Thyroid gland (tissue), 4 donors: ENCODE measurements around the gene TFCP2.

ENCODE experiments used
- POLR2A ChIP-seq, 2 donors: fragments of 450-650 bp; IDR thresholded peaks; one replicate each; pipeline ENCODE4 v1.6.1; 2017; ENCODE audit warnings: antibody characterized with exemption in 2 of 2, mild to moderate bottlenecking in 2 of 2, moderate library complexity in 1 of 2
- TF ChIP-seq, protein P1 (sequence below), 6 experiments: fragments of 200-600 bp in 3 of 6; fragments of 450-650 bp in 3 of 6; sonication (generic) in 3 of 6; IDR thresholded peaks; one replicate each; pipeline ENCODE4 v1.5.1; 2016 to 2019; ENCODE audit warnings: antibody characterized with exemption in 6 of 6, mild to moderate bottlenecking in 2 of 6, inconsistent platforms in 1 of 6, moderate library complexity in 1 of 6

DNA sequence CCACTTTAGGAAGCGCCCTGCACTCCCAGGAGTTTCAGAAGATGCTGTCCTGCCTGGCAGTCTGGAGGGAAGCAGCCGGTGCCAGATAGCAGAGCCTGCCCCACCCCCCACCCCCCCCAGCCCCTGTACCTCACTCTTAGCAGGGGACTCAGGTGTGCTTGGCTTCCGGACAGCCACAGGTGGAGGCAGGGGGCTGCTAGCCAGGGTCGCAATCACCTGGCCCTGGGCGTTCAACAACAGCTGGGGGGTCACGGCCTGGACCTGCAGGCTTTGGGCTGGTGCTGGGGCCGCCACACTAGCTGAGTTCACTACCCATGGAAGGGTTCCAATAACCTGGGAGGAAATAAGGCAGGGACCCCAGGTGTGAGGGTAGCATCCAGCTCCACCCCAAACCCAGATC, 22.9 kb upstream of the TFCP2 start:
- TF ChIP-seq, protein P1, sequence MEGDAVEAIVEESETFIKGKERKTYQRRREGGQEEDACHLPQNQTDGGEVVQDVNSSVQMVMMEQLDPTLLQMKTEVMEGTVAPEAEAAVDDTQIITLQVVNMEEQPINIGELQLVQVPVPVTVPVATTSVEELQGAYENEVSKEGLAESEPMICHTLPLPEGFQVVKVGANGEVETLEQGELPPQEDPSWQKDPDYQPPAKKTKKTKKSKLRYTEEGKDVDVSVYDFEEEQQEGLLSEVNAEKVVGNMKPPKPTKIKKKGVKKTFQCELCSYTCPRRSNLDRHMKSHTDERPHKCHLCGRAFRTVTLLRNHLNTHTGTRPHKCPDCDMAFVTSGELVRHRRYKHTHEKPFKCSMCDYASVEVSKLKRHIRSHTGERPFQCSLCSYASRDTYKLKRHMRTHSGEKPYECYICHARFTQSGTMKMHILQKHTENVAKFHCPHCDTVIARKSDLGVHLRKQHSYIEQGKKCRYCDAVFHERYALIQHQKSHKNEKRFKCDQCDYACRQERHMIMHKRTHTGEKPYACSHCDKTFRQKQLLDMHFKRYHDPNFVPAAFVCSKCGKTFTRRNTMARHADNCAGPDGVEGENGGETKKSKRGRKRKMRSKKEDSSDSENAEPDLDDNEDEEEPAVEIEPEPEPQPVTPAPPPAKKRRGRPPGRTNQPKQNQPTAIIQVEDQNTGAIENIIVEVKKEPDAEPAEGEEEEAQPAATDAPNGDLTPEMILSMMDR (IDR thresholded peaks at IDR 0.05): no peak
- no peak for TF ChIP-seq POLR2A (IDR thresholded peaks at IDR 0.05)
